Endothelial cell of umbilical vein (primary cell): ENCODE data around the gene WRNIP1. TPM values are rescaled to one million over a fixed set of nuclear protein-coding genes. Genes with fewer than 3 reads are reported as not detected.

Experiments used
- BruUV-seq: library from RNA; stranded (reverse); fragments of 400-500 nt; replicated peaks from 2 replicates; lab custom pipeline; 2021; lab: Mats Ljungman, UMichigan
- CTCF ChIA-PET: fragments of 300-600, 350-600 bp; sonication (Branson Sonifier 250); formaldehyde crosslinking; loops from one replicate; lab custom pipeline; 2021; ENCODE audit warnings: antibody characterized with exemption, inconsistent platforms; lab: Charles Lee
- POLR2A ChIA-PET: fragments of 300-600, 350-600 bp; sonication (Branson Sonifier 250); formaldehyde crosslinking; loops from one replicate; lab custom pipeline; 2021; ENCODE audit warnings: antibody characterized with exemption, inconsistent platforms; lab: Charles Lee
- DNase-seq: peaks from one replicate; pipeline ENCODE4 v3.0.0-alpha.2; 2011; ENCODE audit warnings: low read depth, low spot score
- FAIRE-seq: peaks from 2 replicates; lab custom pipeline; 2011; peaks lifted over from hg19 to GRCh38; lab: Jason Lieb, UNC
- H2AFZ ChIP-seq: 2 replicates; pipeline ENCODE4 v1.6.0; 2012; ENCODE audit warnings: low read depth, low read length, control low read depth, inconsistent platforms
- H3K27ac ChIP-seq: 2 replicates; pipeline ENCODE4 v1.5.1; 2011; ENCODE audit warnings: low read depth, mild to moderate bottlenecking, control low read depth, low read length, moderate library complexity; ENCODE audit not compliant: insufficient read depth
- H3K27me3 ChIP-seq, 2 experiments: 2 replicates each; pipeline versions ENCODE4 v1.6.0 to v1.6.1; 2011; ENCODE audit warnings: low read length in 2 of 2, mixed read lengths in 1 of 2; ENCODE audit not compliant: control insufficient read depth in 2 of 2, insufficient read depth in 2 of 2
- H3K36me3 ChIP-seq, 2 experiments: 2 replicates in 1 of 2; 3 replicates in 1 of 2; pipeline ENCODE4 v1.5.1; 2011; ENCODE audit warnings: low read length in 2 of 2, mild to moderate bottlenecking in 1 of 2, moderate library complexity in 1 of 2; ENCODE audit not compliant: control insufficient read depth in 2 of 2, insufficient read depth in 2 of 2; ENCODE audit errors: extremely low read depth in 1 of 2
- H3K4me1 ChIP-seq: 3 replicates; pipeline ENCODE4 v1.5.1; 2011; ENCODE audit warnings: mild to moderate bottlenecking, low read length; ENCODE audit not compliant: control insufficient read depth, insufficient read depth; ENCODE audit errors: extremely low read depth
- H3K4me2 ChIP-seq: 2 replicates; pipeline ENCODE4 v1.6.1; 2011; ENCODE audit warnings: low read length, control low read depth, mixed read lengths; ENCODE audit not compliant: insufficient read depth
- H3K4me3 ChIP-seq, 3 experiments: fragments of 200-600 bp in 1 of 3; sonication (generic), shearing (Covaris generic) in 1 of 3; replicated peaks in 1 of 3; 2 replicates each; pipeline ENCODE4 v1.5.1; 2011 to 2016; ENCODE audit warnings: control low read depth in 3 of 3, low read length in 3 of 3, mild to moderate bottlenecking in 2 of 3, inconsistent platforms in 1 of 3, low read depth in 1 of 3, moderate library complexity in 1 of 3; ENCODE audit not compliant: insufficient read depth in 1 of 3
- H3K79me2 ChIP-seq: 2 replicates; pipeline ENCODE4 v1.6.0; 2012; ENCODE audit warnings: low read length, inconsistent platforms; ENCODE audit not compliant: control insufficient read depth, insufficient read depth
- H3K9ac ChIP-seq: replicated peaks from 2 replicates; pipeline ENCODE3; 2011; ENCODE audit warnings: low read length, control low read depth; ENCODE audit not compliant: insufficient read depth; ENCODE audit errors: extremely low read depth
- H3K9me1 ChIP-seq: replicated peaks from 3 replicates; pipeline ENCODE4 v1.6.0; 2011; ENCODE audit warnings: mild to moderate bottlenecking, low read length; ENCODE audit not compliant: control insufficient read depth, insufficient read depth; ENCODE audit errors: extremely low read depth
- H3K9me3 ChIP-seq: replicated peaks from 2 replicates; pipeline ENCODE4 v1.5.1; 2012; ENCODE audit warnings: low read length, inconsistent platforms; ENCODE audit not compliant: control insufficient read depth, insufficient read depth
- H4K20me1 ChIP-seq: replicated peaks from 2 replicates; pipeline ENCODE3; 2011; ENCODE audit warnings: mild to moderate bottlenecking, low read length; ENCODE audit not compliant: control insufficient read depth, insufficient read depth; ENCODE audit errors: extremely low read depth
- CTCF ChIP-seq, 2 donors: IDR thresholded peaks; 1 replicate in 1 of 2; 2 replicates in 1 of 2; pipeline ENCODE4 v1.5.1; 2011; ENCODE audit warnings: low read length in 2 of 2, mild to moderate bottlenecking in 2 of 2, moderate library complexity in 2 of 2, control low read depth in 1 of 2, inconsistent platforms in 1 of 2, low read depth in 1 of 2; ENCODE audit not compliant: insufficient read depth in 1 of 2; ENCODE audit errors: extremely low read depth in 1 of 2
- EZH2 ChIP-seq: IDR thresholded peaks from 2 replicates; pipeline ENCODE4 v1.6.1; 2012; ENCODE audit warnings: borderline replicate concordance, low read depth, mild to moderate bottlenecking, moderate library complexity, low read length, inconsistent platforms; ENCODE audit not compliant: severe bottlenecking
- FOS ChIP-seq: IDR thresholded peaks from 2 replicates; pipeline ENCODE4 v1.6.1; 2011; ENCODE audit warnings: mild to moderate bottlenecking, low read length, moderate library complexity, borderline replicate concordance; ENCODE audit not compliant: insufficient read depth
- GATA2 ChIP-seq: IDR thresholded peaks from 2 replicates; pipeline ENCODE4 v1.7.0; 2011; ENCODE audit warnings: low read depth, mild to moderate bottlenecking, moderate library complexity, mixed read lengths, low read length; ENCODE audit not compliant: insufficient read length, insufficient read depth
- JUN ChIP-seq: IDR thresholded peaks from 2 replicates; pipeline ENCODE4 v1.6.1; 2011; ENCODE audit warnings: borderline replicate concordance, low read depth; ENCODE audit not compliant: insufficient read length, insufficient read depth
- MAX ChIP-seq: IDR thresholded peaks from 2 replicates; pipeline ENCODE4 v1.6.1; 2011; ENCODE audit not compliant: insufficient read depth, insufficient read length
- MYC ChIP-seq: IDR thresholded peaks from one replicate; pipeline ENCODE4 v1.6.1; 2011; ENCODE audit warnings: mild to moderate bottlenecking, low read depth, low read length
- POLR2A ChIP-seq: IDR thresholded peaks from 2 replicates; pipeline ENCODE4 v1.6.1; 2012; ENCODE audit warnings: low read depth, mild to moderate bottlenecking, control low read depth, low read length
- POLR2AphosphoS5 ChIP-seq: IDR thresholded peaks from 2 replicates; pipeline ENCODE4 v1.6.1; 2012; ENCODE audit warnings: low read depth, mild to moderate bottlenecking, control low read depth, low read length, moderate library complexity; ENCODE audit not compliant: insufficient read depth
- dilution Hi-C: fragments of 300-500 bp; cut with MboI; formaldehyde crosslinking; loops from one replicate; pipeline ENCODE4 v1.15.0; 2019; ENCODE audit warnings: low sequenced_read_pairs; ENCODE audit not compliant: extremely low pct_ligation_motif_present
- intact Hi-C: fragments of 100-400 bp; cut with micrococcal nuclease; formaldehyde crosslinking; loops from one replicate; pipeline ENCODE4 v1.10.0; 2022
- polyA plus RNA-seq, 4 experiments: library from polyadenylated mRNA; depleted of rRNA in 3 of 4; stranded (reverse) in 3 of 4; unstranded in 1 of 4; fragments of >200 nt; gene quantifications; 2 replicates each; pipeline versions ENCODE4 v1.2.1 to v1.2.3, GENCODE V29; 2011 to 2012; ENCODE audit warnings: missing spikeins in 1 of 4
- total RNA-seq: library from RNA; stranded (reverse); gene quantifications from 2 replicates; pipeline ENCODE4 v1.2.3, GENCODE V29; 2021

Gene WRNIP1
- total and polyA plus RNA-seq, 2 donors (not counting 3 experiments of a cell fraction or from before 2014, with no cell fraction given): 50.1 to 68.9 TPM

- ChIA-PET POLR2A (no interaction called here), CTCF (interaction anchor here (1.7 to 4.7 kb wide), 2 partner anchors 12 to 25 kb away, joined by 6 to 62 read pairs; partner anchors contain the start of gene MYLK4)
- FAIRE-seq: no peak
- TF ChIP-seq EZH2 (no peak), GATA2 (no peak), FOS (no peak), POLR2A (no peak), CTCF (IDR thresholded peaks at IDR 0.05; ENCODE audit: extremely low read depth in 1 of 2, insufficient read depth in 1 of 2, low read depth in 1 of 2, low read length in 2 of 2) (no peak), POLR2AphosphoS5 (no peak), MAX (no peak), MYC (no peak), JUN (no peak)
- Histone ChIP-seq H2AFZ (no peak overlapping the region), H3K4me1 (peaks cover 21% of the 10 kb centered on the region), H3K9me1 (no peaks in the 10 kb centered on the region), H3K36me3 (no peaks in the 10 kb centered on the region), H3K4me3 (no peak overlapping the region), H3K27ac (no peak overlapping the region), H3K27me3 (no peaks in the 10 kb centered on the region), H3K79me2 (peaks cover 26% of the 10 kb centered on the region), H3K9me3 (no peaks in the 10 kb centered on the region), H3K9ac (no peak overlapping the region), H4K20me1 (peaks cover 2% of the 10 kb centered on the region), H3K4me2 (no peak overlapping the region)
- BruUV-seq: no TSS peak
- DNase-seq: no peak
- intact Hi-C loops: no loop called here
- dilution Hi-C loops: no loop called here
Measured at GRCh38 chr6:2763345-2763841, 1.8 kb upstream of the WRNIP1 start.
